OCI-M2 (cell line): Measurements from ENCODE around the gene JAG1.

Source experiments
- DNase-seq: peaks from one replicate; lab custom pipeline; 2025; ENCODE audit not compliant: unreplicated experiment; lab: John Stamatoyannopoulos, UW

Gene JAG1

DNA sequence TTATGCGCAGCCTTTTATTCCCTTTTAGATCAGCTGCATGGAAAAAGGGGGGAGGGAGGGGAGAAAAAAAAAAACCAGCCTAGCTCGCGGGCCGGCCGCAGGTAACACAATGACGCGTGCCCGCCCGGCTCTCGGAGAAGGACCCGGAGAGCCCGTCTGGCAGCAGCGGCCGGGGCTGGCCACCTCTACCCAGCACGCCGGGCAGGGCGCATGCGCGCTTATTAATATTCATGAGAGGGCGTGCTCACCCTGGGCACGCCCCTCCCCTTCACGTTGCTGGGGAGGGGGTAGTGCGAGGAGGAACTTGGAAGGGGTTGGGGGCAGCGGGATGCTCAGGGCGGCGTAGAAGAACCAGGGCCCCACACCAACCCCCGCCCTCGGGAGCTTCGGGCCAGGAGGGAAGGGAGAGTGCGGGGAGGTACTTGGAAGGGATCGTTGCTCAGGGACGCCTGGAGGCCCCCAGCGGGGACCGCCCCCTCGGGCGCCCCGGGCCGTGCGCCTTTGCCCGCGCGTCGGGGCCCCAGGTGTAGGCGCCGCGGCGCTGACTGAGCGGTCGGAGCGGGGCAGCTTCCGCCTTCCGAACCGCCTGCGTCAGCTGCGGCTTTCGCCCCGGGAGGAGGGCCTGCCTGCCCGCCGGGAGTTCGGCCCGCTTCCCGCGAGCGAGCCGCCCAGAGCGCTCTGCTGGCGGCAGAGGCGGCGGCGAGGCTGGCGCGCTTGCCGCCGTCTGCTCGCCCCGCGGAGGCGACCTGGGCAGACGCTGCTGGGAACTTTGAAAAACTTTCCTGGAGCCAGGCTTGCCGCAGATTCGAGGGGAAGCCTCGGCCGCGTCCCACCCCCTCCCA is at the start of gene JAG1:
Gene JAG1 (minus strand): TSS at position 158 of the 842 bp plus-strand sequence. CDS start 469 bp downstream, outside the sequence.
- DNase-seq, result peak; percentile 31

DNA sequence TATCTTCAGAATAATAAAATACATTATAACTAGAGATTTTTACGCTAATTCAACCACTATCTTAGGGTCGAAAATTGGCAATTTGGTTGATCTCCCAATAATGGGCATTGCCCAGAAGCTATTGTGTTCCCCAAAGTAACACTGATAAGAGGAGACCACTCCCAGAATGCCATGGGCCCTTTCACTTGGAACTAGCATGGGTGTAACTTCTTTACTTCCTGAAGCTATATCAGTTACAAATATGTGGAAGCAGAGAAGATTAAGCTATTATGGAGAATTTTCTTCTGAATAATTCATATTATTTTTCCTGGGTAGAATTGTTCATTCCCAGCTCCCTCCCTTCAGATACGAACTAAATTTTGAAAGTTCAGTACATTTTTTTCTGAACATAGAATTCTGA is 48.2 kb upstream of the JAG1 start:
- no peak for DNase-seq

DNA sequence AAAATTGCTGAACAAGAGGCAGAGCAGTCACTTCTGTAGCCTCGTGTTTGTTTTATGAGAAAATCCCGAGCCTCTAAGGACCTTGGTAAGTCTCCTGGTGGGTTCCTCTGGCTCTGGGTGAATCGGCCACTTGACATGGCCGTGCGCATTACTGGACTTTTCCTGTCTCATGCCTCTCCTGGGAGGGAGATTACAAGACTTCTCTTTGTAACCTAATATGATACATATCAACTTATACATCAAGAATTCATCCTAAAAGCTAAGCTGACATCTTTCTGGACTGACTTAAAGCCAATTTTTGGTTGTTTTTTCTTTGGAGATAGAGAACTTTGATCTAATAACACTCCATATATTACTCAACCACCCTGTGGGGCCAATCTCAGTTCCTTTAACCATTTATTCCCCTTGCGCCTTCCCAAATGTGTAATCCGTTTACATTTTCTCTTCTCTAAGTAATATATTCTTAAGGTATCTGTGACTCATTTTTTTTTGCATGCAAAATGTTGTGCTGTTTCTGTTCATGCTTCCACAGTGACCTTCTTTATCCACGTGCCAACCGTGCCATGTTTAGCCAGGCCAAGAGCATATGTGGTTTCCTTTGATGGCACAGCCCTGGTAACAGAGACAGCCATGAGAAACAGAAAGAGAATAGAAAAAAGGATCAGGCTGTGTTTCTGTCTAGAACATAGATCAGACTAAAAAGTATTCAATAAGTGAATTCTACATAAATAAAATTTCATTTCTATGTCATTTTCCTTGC is 47.5 kb upstream of the JAG1 start:
- DNase-seq, result no peak

DNA sequence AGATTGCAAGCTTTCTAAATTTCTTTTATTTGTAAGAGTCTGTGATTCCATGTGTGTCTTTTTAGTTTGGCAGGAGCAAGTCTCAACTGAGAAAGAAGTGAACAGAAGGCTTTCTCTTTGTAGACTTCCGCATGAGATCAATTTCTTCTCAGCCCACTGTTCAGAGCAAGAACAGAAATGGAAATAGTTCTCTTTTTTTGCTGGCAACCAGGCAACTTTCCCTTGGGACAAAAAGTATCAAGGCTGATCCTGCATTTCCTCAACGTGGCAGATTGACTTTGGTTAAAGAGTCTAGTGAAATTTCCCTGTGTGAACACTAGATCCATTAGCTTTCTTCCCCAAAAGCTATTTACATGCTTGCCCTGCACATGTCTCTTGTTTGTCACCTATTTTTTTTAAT is 46.8 kb upstream of the JAG1 start:
- DNase-seq, result no peak

DNA sequence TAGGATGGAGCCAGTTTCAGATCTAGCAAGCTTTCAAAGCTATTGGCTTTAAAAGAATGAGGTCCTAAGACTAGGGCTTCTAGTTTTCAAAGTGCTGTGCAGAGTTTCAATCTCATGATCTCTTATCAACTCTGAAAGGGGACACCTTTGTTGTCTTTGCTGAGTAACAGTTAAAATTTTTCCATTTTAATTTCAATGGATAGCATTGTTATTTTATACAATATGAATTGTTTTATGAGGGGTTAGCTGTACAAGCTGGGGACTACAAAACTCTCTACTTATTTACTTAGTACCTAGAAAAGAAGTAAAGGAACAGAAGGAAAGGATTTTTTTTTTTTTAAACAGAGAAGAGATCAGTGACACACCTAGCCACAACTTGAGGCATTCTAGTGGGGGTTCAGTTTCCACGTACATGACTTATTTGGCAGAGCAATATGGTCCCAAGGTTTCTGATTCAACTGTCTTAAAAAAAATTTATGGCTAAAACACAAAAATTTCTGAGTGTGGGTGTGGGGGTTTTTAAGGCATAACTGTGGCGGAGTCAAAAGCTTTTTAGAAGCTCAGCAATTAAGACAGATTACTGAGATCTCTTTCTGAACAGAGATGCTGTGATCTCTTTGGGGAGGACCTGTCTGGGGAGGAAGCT is 46.1 kb upstream of the JAG1 start:
- no peak for DNase-seq

DNA sequence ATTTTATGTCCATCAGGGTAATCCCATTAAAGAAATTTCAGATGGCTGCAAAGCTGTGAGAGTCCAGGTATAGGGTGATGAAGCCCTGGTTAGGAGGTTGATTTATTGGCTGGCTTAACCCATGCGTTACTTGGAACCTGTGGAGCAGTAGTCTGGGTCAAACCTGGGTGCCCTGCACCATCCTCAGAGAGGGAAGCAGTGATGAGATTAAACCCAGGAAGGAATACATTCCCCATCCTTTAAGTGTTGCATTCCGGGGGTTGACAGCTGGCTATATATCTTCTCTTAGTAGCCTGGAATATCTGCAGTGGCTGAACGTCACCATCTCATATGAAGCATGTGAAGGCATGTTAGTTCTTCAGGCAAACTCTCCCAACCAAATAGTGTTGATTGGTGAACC is 44.9 kb upstream of the JAG1 start:
- no peak for DNase-seq

DNA sequence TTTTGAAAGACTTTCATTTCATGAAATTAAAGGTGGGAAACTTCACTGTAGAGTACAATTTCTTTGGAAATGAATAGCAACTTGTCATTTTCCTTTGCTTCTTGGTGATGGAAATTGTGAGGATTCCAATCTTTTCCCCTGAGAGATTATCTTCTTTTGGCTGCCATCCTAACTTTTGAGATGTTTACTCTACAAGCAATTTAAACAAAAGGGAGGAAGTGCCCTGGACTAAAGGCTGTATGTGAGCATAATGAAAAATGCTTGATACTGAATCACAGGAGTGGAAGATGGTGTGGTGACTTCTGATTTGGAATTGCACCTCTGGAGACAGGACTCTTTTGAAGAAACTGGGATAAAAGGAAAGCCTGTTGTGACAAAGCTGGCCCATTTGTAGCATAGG is 43.1 kb upstream of the JAG1 start:
- no peak for DNase-seq

DNA sequence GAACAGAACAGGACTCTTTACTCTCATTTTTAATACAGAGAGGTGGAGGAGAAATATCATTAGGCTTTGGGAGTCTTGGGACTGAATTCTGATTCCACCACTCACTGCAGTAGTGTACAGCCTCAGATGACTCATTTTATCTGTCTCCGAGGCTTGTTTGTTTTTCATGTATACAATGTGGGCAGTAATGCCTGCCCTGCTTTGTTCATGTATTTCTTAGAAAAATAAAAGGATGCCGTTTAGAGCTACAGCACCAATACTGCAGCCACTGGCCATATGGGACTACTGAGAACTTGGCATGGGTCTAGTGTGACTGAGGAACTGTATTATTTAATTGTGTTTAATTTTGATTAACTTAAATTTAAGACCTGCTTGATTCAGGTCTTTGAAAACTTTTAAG is 41.2 kb upstream of the JAG1 start:
- no peak for DNase-seq

DNA sequence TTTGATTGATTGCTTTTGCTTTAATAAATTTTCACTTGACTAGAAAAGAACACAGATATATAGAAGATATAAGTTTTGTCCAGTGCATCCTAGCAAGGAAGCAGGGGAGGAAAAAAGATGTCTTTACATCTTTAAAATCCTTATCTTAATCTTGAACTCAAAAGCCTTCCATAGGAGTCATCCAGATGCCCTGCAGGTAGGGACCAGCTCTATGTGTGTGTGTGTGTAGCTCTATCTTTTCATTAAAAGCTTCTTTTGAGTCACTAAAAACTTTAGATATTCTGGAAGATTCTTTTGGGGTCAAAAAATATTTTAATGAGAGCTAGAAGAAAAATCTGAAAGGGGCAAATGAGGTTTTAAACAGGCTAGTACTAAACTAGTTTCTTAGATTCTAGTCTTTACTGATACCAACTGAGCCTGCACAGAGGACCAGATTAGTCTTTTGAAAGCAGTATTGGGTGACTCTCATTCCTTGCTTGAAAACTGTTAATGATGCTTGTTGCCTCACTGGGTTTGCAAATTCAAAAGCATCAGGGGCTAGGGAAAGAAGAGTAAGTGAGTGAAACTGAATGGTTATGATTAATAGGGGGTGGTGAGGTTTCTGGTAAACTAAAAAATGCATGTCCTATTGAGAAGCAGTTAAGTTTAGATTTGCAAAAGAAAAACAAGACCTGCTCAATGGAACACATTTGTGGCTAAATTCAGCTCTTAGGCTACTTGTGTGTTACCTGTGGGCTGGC is 40.6 kb upstream of the JAG1 start:
- DNase-seq, result no peak

DNA sequence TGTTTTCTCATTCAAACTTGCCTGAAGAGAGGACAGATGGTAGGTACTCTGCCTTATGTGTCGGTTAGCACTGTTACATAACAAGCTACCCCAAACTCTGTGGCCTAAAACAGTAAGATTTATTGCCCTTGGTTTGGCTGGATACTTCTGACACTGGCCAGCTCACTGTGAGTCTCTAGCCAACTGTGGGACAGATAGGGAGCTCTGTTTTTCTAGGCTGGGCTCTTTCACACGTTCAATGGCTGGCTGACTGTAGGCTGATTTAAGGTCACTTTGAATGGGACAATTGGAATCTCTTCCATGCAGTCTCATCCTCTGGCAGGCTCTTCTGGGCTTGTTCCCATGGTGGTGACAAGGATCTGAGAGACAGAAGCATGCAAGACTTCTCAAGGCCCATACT is 39.4 kb upstream of the JAG1 start:
- no peak for DNase-seq

DNA sequence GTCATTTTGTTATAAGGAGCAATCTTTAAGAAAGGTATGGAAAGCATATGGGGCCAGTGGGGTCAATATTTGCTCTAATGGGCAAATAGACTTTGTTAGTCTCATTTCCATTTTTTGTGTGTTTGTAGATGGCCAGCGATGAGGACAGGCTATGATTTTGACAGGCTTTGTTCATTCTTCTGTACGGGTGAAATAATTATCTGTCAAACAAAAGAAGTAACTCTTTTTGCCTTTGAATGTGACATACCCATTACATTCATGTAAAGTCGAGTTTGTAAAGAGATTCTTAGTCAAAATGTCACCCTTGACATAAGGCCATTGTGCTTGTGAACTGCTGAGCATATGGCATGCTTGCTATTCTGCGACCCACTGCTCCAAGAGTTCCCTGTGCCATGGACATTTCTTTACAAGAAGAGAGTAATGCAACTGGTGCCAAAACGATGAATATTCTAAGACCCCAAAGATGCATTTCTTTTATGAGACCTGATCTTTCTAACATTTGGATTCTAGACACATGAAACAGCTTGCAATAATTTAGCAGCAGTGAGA is 38.2 kb upstream of the JAG1 start:
- DNase-seq, result no peak

DNA sequence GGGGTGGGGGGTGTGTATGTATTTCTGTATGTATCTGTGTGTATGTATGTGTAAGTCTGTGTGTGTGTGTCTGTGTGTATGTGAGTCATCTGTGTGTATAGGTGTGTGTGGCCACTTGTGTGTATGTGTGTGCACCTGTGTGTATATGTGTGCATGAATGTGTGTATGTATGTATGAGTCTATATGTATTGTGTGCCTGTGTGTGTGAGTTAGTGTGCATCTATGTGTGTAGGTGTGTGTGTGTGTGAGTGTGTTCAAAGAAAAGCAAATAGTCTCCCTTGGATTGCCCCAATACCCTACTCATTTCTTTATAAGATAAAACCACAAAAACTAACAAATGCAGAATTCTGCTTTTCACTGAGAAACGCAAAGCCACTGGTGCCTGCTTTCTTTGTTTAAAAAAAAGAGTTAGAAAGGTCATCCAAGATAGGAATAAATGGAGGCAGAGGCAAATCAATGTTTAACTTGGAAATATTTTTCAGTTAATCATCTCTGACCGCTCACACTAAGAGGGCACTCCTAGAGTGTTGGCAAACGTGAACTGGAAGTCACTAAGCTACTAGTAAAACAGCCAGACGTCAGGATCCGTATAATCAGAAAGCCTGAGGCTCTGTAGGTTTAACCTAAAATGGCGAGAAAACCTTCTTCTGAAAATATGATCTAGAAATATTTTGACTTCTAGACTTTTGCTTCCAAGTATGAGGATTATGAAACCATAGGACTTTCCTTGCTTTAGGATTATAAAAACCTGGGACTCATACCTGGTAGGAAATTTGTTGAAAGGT is 37.4 kb upstream of the JAG1 start:
- DNase-seq, result no peak

DNA sequence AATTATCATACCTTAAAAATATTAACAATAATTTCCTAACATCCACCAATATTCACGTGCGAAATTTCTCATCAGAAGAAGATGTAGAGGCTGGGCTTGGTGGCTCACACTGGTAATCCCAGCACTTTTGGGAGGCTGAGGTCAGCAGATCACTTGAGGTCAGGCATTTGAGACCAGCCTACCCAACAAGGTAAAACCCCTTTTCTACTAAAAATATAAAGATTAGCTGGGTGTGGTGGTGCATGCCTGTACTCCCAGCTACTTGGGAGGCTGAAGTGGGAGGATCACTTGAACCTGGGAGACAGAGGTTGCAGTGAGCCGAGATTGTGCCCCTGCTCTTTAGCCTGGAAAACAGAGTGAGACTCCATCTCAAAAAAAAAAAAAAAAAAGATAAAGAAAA is 36.1 kb upstream of the JAG1 start:
- no peak for DNase-seq

DNA sequence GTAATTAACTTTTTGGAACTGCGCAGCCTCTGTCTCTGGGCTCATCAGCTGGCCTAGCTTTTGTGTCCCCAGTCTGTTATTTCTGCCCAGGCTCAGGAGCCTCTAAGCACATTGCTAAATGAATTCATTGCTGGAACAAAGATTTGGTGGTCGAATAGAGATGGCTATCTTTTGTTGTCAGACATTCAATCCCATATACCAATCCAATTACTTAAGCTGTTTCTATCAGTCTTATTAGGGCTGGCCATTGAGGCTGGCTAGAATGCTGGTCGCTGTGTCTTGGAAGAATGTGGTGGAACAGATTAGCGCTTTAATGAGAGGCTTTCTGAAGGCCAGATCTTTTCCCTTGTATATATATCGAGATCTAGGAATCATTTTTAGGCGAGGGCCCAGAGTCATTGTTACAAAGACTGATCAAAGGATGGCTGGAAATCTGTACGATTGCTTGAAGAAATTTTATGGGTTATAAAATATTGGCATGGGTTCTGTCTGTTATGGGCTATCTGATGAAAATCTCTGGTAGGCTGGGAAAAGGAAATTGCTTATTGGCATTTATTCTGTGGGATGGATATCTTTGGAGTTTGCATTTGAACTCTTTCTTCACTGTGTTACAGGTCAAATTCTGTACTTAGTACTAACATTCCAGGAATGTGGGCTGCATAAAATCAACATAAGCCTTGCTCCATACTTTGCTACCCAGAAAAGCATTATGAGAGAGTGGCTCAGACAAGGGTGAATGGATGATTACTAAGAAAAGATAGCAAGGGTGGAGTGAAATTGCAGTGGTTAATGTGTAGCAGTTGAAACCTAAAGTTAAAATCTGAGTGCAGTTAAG is 34.8 kb upstream of the JAG1 start:
- DNase-seq, result no peak

DNA sequence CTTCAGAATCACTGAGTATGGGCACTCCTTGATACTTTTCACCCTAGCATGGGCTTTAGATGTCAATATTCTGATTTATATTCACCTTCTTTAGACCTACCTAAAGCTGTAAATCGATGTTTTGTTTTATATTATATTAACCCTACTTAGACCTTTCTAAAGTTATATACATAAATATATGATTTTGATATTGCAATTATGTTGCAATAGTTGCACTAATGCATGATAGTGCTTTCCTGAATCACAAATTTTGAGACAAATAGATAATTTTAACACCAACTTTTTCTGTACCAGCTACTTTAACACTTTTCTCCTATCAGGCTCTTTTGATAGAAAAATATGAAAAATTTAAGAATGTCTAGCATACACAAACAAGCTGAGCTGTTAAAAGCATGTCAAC is 34.0 kb upstream of the JAG1 start:
- DNase-seq, result no peak

DNA sequence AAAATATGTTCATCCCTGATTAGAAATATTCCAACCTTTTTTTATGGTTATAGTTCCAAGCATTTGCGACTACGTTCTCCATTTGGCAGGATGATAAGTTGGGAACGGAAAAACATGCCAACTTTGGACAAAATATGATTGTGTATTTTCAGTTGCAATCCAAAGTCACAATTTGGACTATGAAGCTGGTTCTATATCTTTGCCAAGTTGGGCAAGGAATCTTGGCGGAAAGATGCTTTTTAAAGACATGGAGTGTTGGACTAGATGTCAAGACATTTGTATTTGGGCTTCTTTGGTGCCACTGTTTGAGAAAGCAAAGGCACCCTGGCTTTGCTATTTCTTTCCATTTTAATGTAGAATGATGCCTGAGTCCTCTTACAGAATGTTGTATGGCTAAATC is 33.3 kb upstream of the JAG1 start:
- no peak for DNase-seq

DNA sequence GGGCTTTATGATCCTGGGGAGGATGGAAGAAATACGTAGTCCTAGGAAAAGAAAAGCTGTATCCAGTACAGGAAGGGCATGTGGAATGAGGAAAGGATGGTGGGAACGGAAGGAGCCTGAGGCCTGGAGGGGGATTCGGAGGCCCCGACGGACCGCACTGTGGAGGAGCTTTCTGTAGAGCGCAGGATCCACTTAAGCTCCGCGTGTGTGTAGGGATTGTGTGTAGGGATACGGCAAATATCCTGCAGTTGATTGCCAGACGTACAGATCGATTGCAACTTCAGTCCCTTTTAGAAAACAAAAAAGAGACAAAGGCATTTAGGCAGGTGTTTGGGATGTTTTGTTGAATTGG is 32.6 kb upstream of the JAG1 start:
- no peak for DNase-seq

DNA sequence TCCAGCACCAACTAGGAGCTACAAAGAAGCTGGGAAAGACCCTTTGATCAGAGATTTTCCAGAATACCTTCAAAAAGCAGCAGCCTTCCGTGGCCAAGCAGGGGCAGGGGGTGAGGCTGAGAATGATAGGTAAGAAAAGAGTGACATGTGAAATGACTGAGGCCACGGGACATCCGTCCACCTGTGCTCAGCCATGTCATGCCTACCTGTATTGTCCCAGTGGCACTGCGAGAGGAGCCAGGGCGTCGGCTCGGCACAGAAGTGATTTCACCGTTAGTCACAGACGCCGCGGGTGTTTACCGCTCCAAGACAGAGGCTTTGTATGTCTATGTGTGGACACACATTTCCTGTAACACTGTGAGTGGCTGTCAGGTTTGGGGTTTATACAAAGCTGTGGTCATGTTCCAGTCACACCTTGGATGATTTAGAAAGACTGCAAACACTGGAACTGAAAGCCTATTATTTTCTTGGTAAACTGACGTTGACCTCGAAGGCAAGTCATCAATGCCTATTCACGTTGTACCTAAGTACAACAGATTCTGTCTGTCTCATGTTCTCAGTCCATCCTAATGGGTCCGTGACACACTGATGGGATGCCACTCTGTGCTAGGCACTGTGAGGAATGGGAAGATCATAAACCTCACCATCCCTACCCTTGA is 32.1 kb upstream of the JAG1 start:
- no peak for DNase-seq

DNA sequence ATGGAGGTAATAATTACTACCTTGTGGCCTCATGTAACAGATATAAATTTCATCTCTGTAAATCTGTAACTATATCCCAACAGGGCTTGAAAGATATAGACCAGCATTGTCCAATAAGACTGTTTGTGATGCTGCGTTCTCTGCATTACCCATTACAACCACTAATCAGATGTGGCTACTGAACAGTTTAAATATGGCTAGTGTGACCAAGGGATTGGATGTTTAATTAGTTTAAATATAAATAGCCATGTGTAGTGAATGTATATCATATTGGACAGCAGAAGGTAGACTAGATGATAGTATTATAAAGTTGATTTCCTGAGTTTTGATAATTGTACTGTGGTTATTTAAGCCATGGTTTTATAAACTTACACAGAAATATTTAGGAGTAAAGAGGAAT is 27.8 kb upstream of the JAG1 start:
- DNase-seq, result no peak
